ENCODE data around the gene DAZAP1.

The DAZAP1 gene

DNA sequence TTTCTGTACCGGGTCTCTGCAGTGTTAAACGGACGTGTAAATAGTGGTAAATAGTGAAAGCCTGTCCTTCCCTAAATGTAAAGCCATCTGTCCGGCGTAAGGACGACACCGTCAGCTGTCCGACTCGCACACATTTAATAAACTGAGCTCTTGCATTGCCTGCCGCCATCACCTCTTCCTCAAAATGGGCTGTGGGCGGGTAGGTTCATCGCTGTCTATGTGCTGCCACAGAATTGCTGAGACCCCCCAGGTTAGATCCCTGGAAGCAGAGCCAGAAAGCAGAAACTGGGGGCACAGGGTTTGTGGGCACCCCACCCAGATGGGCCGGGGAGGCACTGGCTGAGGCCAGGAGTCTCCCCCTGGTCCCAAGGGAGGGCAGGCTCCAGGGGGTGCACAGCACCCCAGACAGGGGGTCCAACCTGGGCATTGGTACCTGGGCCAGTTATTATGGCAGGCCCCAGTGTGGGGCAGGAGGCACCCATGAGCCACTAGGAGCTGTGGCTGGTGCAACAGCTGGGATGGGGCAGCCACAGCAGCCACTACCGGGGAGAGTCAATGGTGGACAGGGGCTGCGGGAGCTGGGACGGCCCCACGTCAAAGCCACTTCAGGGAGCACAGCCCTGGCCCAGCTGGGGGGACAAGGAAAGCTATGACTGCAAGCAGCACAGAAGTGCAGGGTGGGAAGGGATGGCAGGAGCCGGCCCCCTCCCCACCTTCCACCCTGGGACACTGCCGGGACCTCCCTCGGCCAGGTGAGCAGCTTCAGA, 65.9 kb downstream of the DAZAP1 start:
- ATAC-seq, result no peak; the same call in 2 of the 3 replicates
- TF ChIP-seq PPARA (CRISPR knock-in tag; IDR thresholded peaks at IDR 0.05; ENCODE audit: borderline replicate concordance), result no peak
- no peak for TF ChIP-seq ZFP3 (CRISPR knock-in tag; IDR thresholded peaks at IDR 0.05)
- no peak for TF ChIP-seq ZNF565 (CRISPR knock-in tag; conservative IDR thresholded peaks at IDR 0.05; ENCODE audit: low read depth)

DNA sequence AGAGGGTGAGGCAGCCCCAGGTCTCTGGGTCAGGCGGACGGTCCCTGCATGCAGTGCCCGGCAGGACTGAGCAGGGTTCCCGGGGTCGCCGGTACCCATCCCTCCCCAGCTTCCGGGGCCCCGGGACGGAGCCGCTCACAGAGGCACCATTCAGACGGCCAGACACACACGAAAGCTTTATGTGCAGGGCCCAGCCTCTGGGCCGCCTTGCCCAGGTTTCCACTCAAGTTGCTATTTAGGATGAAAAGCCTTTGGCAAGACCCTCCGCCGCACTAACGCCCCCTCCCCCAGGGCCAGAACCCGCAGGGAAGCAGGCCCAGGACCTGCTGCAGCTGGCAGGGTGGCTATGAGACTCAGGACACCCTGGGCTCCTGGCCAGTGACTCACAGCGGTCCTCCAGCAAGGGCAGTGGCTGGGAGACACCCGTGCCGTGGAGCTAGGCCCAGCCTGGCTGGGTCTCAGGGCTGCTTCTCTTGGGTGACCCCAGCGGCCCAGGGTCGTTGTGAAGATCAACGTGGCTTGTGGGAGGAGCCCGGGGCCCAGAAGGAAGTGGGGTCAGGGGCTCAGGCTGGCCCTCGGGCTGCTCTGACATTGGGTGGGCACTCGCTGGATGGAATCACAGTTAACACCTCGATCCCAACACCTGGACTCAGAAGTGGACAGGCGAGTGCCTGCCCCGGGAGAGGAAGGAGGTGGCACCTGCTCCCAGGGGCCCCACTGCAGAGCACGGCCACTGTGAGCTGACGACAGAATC, 66.8 kb downstream of the DAZAP1 start:
- TF ChIP-seq ARNTL (CRISPR knock-in tag; IDR thresholded peaks at IDR 0.05; ENCODE audit: borderline replicate concordance, low read depth), result no peak
- TF ChIP-seq ISL1 (CRISPR knock-in tag; IDR thresholded peaks at IDR 0.05), result no peak
- TF ChIP-seq RARB (CRISPR knock-in tag; IDR thresholded peaks at IDR 0.05), result no peak
- TF ChIP-seq, protein P1, sequence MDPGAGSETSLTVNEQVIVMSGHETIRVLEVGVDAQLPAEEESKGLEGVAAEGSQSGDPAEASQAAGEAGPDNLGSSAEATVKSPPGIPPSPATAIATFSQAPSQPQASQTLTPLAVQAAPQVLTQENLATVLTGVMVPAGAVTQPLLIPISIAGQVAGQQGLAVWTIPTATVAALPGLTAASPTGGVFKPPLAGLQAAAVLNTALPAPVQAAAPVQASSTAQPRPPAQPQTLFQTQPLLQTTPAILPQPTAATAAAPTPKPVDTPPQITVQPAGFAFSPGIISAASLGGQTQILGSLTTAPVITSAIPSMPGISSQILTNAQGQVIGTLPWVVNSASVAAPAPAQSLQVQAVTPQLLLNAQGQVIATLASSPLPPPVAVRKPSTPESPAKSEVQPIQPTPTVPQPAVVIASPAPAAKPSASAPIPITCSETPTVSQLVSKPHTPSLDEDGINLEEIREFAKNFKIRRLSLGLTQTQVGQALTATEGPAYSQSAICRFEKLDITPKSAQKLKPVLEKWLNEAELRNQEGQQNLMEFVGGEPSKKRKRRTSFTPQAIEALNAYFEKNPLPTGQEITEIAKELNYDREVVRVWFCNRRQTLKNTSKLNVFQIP (CRISPR knock-in tag; IDR thresholded peaks at IDR 0.05; ENCODE audit: borderline replicate concordance, low read depth), result no peak
- TF ChIP-seq TCF4 (CRISPR knock-in tag; IDR thresholded peaks at IDR 0.05; ENCODE audit: borderline replicate concordance), result no peak
- TF ChIP-seq, protein P2, sequence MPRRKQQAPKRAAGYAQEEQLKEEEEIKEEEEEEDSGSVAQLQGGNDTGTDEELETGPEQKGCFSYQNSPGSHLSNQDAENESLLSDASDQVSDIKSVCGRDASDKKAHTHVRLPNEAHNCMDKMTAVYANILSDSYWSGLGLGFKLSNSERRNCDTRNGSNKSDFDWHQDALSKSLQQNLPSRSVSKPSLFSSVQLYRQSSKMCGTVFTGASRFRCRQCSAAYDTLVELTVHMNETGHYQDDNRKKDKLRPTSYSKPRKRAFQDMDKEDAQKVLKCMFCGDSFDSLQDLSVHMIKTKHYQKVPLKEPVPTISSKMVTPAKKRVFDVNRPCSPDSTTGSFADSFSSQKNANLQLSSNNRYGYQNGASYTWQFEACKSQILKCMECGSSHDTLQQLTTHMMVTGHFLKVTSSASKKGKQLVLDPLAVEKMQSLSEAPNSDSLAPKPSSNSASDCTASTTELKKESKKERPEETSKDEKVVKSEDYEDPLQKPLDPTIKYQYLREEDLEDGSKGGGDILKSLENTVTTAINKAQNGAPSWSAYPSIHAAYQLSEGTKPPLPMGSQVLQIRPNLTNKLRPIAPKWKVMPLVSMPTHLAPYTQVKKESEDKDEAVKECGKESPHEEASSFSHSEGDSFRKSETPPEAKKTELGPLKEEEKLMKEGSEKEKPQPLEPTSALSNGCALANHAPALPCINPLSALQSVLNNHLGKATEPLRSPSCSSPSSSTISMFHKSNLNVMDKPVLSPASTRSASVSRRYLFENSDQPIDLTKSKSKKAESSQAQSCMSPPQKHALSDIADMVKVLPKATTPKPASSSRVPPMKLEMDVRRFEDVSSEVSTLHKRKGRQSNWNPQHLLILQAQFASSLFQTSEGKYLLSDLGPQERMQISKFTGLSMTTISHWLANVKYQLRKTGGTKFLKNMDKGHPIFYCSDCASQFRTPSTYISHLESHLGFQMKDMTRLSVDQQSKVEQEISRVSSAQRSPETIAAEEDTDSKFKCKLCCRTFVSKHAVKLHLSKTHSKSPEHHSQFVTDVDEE (CRISPR knock-in tag; IDR thresholded peaks at IDR 0.05), result no peak
- TF ChIP-seq BACH2 (CRISPR knock-in tag; IDR thresholded peaks at IDR 0.05; ENCODE audit: borderline replicate concordance), result no peak
- no peak for TF ChIP-seq ZNF8 (CRISPR knock-in tag; IDR thresholded peaks at IDR 0.05)
- TF ChIP-seq, protein P3, sequence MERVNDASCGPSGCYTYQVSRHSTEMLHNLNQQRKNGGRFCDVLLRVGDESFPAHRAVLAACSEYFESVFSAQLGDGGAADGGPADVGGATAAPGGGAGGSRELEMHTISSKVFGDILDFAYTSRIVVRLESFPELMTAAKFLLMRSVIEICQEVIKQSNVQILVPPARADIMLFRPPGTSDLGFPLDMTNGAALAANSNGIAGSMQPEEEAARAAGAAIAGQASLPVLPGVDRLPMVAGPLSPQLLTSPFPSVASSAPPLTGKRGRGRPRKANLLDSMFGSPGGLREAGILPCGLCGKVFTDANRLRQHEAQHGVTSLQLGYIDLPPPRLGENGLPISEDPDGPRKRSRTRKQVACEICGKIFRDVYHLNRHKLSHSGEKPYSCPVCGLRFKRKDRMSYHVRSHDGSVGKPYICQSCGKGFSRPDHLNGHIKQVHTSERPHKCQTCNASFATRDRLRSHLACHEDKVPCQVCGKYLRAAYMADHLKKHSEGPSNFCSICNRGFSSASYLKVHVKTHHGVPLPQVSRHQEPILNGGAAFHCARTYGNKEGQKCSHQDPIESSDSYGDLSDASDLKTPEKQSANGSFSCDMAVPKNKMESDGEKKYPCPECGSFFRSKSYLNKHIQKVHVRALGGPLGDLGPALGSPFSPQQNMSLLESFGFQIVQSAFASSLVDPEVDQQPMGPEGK (CRISPR knock-in tag; IDR thresholded peaks at IDR 0.05; ENCODE audit: borderline replicate concordance), result no peak
- TF ChIP-seq GLIS3 (CRISPR knock-in tag; IDR thresholded peaks at IDR 0.05), result no peak
- TF ChIP-seq TOX (CRISPR knock-in tag; IDR thresholded peaks at IDR 0.05; ENCODE audit: borderline replicate concordance), result no peak
- no peak for TF ChIP-seq ESRRG (CRISPR knock-in tag; IDR thresholded peaks at IDR 0.05)
- no peak for TF ChIP-seq PPARA (CRISPR knock-in tag; IDR thresholded peaks at IDR 0.05; ENCODE audit: borderline replicate concordance)
- ATAC-seq, result no peak

DNA sequence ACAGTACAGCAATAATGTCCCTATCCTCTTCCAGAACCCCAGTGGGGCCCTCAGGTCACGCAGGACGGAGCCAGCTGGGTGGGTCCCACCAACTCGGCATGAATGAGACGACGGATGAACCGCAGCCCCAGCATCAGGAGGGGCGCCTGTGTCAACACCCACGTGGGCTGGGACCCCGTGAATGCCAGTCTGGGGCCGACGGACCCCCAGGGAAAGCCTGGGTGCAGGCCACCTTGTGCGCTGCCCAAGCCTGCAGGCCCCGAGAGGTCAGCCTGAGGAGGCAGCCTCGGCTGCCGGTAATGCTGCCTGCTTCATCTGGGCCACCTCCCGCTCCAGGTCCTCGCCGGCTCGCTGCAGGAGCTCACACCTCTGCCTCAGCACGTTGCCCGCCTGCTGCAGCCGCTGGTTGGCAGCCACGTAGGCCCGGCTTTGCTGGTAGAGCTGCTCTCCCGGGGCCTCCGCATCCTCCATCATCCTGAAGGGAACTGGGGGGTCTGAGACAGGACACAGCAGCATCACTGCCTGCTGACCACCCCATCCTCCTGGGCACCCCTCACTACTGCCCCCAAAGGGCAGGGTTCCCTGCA, 67.5 kb downstream of the DAZAP1 start:
- no peak for ATAC-seq
- TF ChIP-seq TCF4 (CRISPR knock-in tag; IDR thresholded peaks at IDR 0.05; ENCODE audit: borderline replicate concordance) (no peak), TOX (CRISPR knock-in tag; IDR thresholded peaks at IDR 0.05; ENCODE audit: borderline replicate concordance) (no peak), ISL1 (CRISPR knock-in tag; IDR thresholded peaks at IDR 0.05) (no peak), OSR1 (CRISPR knock-in tag; IDR thresholded peaks at IDR 0.05) (no peak), ZC3H10 (CRISPR knock-in tag; IDR thresholded peaks at IDR 0.05) (no peak), GLIS3 (CRISPR knock-in tag; IDR thresholded peaks at IDR 0.05) (no peak), CSDC2 (CRISPR knock-in tag; IDR thresholded peaks at IDR 0.05) (no peak), ARNTL (CRISPR knock-in tag; IDR thresholded peaks at IDR 0.05; ENCODE audit: borderline replicate concordance, low read depth) (no peak), ZNF8 (CRISPR knock-in tag; IDR thresholded peaks at IDR 0.05) (no peak), ZFP30 (CRISPR knock-in tag; IDR thresholded peaks at IDR 0.05) (no peak)
- TF ChIP-seq, protein P2 (CRISPR knock-in tag; IDR thresholded peaks at IDR 0.05), result no peak
- TF ChIP-seq, protein P3 (CRISPR knock-in tag; IDR thresholded peaks at IDR 0.05; ENCODE audit: borderline replicate concordance), result no peak
